IMR-90 (cell line): Measurements from ENCODE around the gene DOCK4.

ENCODE experiments used
- CEBPB ChIP-seq: IDR thresholded peaks from 2 replicates; pipeline ENCODE4 v1.6.1; 2012; ENCODE audit warnings: low read depth, low read length, improper control_type of control experiment
- CHD1 ChIP-seq: IDR thresholded peaks from 2 replicates; pipeline ENCODE4 v1.6.1; 2012; ENCODE audit warnings: low read depth, low read length, improper control_type of control experiment
- CTCF ChIP-seq: conservative IDR thresholded peaks from 2 replicates; pipeline ENCODE4 v1.5.1; 2012; ENCODE audit warnings: mild to moderate bottlenecking, low read depth, low read length, improper control_type of control experiment
- ELK1 ChIP-seq: fragments of 150-350 bp; IDR thresholded peaks from 2 replicates; pipeline ENCODE4 v1.6.1; 2016; ENCODE audit warnings: low read depth, mild to moderate bottlenecking, low read length, moderate library complexity, borderline replicate concordance
- MAFK ChIP-seq: IDR thresholded peaks from 2 replicates; pipeline ENCODE4 v1.6.1; 2012; ENCODE audit warnings: low read depth, low read length, improper control_type of control experiment
- MXI1 ChIP-seq: IDR thresholded peaks from 2 replicates; pipeline ENCODE4 v1.6.1; 2012; ENCODE audit warnings: low read depth, mild to moderate bottlenecking, low read length, moderate library complexity, borderline replicate concordance
- POLR2A ChIP-seq: IDR thresholded peaks from 2 replicates; pipeline ENCODE4 v1.6.1; 2012; ENCODE audit warnings: mild to moderate bottlenecking, low read depth, low read length
- RAD21 ChIP-seq: IDR thresholded peaks from 2 replicates; pipeline ENCODE4 v1.6.1; 2012; ENCODE audit warnings: low read length, improper control_type of control experiment
- RCOR1 ChIP-seq: IDR thresholded peaks from 2 replicates; pipeline ENCODE4 v1.6.1; 2012; ENCODE audit warnings: mild to moderate bottlenecking, low read length, improper control_type of control experiment; ENCODE audit not compliant: insufficient replicate concordance
- RFX5 ChIP-seq: IDR thresholded peaks from 2 replicates; pipeline ENCODE4 v1.8.0; 2012; ENCODE audit warnings: low read depth, mild to moderate bottlenecking, low read length, moderate library complexity
- SMC3 ChIP-seq: fragments of 150-350 bp; IDR thresholded peaks from 2 replicates; pipeline ENCODE4 v1.6.1; 2016; ENCODE audit warnings: low read depth, mild to moderate bottlenecking, antibody characterized with exemption, low read length, moderate library complexity
- USF2 ChIP-seq: fragments of 150-350 bp; IDR thresholded peaks from 2 replicates; pipeline ENCODE4 v1.6.1; 2017; ENCODE audit warnings: mild to moderate bottlenecking, antibody characterized with exemption, low read length, low read depth

- no peak for TF ChIP-seq POLR2A
- no peak for TF ChIP-seq CTCF
- TF ChIP-seq USF2 = no peak
- no peak for TF ChIP-seq ELK1
- no peak for TF ChIP-seq MXI1
- no peak for TF ChIP-seq RFX5
- no peak for TF ChIP-seq MAFK
- no peak for TF ChIP-seq CEBPB
- no peak for TF ChIP-seq CHD1
- TF ChIP-seq RCOR1 = no peak
- no peak for TF ChIP-seq SMC3
- TF ChIP-seq RAD21 = no peak
These were observed 403.9 kb downstream of the DOCK4 start for GRCh38 chr7:111802194-111802772.
